GM12878 (cell line): Measurements from ENCODE around the gene MVB12B. TPM values are rescaled to one million over a fixed set of nuclear protein-coding genes. Genes with fewer than 3 reads are reported as not detected.

Experiments
- ATAC-seq: fragments of 200-7000 bp; cut with Tn5 transposase; 3 replicates; pipeline ENCODE4 v1.9.1; 2020; ENCODE audit warnings: mild to moderate bottlenecking, moderate library complexity
- BruUV-seq: library from RNA; stranded (reverse); fragments of 400-500 nt; replicated peaks from 2 replicates; lab custom pipeline; 2021; lab: Mats Ljungman, UMichigan
- CTCF ChIA-PET: fragments of 300-600 bp; sonication (Branson Sonifier 250); formaldehyde crosslinking; extraction: SDS; loops from one replicate; lab custom pipeline; 2021; ENCODE audit warnings: inconsistent platforms; lab: Yijun Ruan, JAX
- POLR2A ChIA-PET: fragments of 350-600 bp; formaldehyde crosslinking; extraction: SDS; loops from one replicate; lab custom pipeline; 2021; ENCODE audit warnings: inconsistent platforms; lab: Charles Lee
- RAD21 ChIA-PET: fragments of 300-600 bp; sonication (Branson Sonifier 250); formaldehyde crosslinking; loops from one replicate; lab custom pipeline; 2023; ENCODE audit warnings: antibody characterized with exemption; ENCODE audit not compliant: unreplicated experiment; lab: Charles Lee
- SMC1A ChIA-PET: fragments of 300-600 bp; sonication (Branson Sonifier 250); formaldehyde crosslinking; loops from one replicate; lab custom pipeline; 2023; ENCODE audit not compliant: unreplicated experiment, uncharacterized antibody; lab: Charles Lee
- DNase-seq: peaks from one replicate; pipeline ENCODE4 v3.0.0-alpha.2; 2011; ENCODE audit warnings: low read depth, low spot score
- FAIRE-seq: peaks from 3 replicates; lab custom pipeline; 2011; peaks lifted over from hg19 to GRCh38; lab: Jason Lieb, UNC
- H2AFZ ChIP-seq: 2 replicates; pipeline ENCODE4 v1.6.0; 2011; ENCODE audit warnings: low read depth, low read length, control low read depth; ENCODE audit not compliant: control insufficient read depth
- H3K27ac ChIP-seq: 2 replicates; pipeline ENCODE4 v1.5.1; 2011; ENCODE audit warnings: control low read depth; ENCODE audit not compliant: control insufficient read depth, insufficient read depth
- H3K27me3 ChIP-seq, 2 experiments: replicated peaks in 1 of 2; 2 replicates each; pipeline versions ENCODE4 v1.6.0 to v1.6.1; 2011; ENCODE audit warnings: low read length in 1 of 2; ENCODE audit not compliant: control insufficient read depth in 2 of 2, insufficient read depth in 2 of 2
- H3K36me3 ChIP-seq, 2 experiments: 2 replicates each; pipeline ENCODE4 v1.5.1; 2011; ENCODE audit warnings: low read length in 1 of 2; ENCODE audit not compliant: control insufficient read depth in 2 of 2, insufficient read depth in 2 of 2
- H3K4me1 ChIP-seq: 2 replicates; pipeline ENCODE4 v1.6.1; 2011; ENCODE audit warnings: mild to moderate bottlenecking, low read length, moderate library complexity, mixed read lengths; ENCODE audit not compliant: control insufficient read depth, insufficient read depth
- H3K4me2 ChIP-seq: 2 replicates; pipeline ENCODE4 v1.6.0; 2011; ENCODE audit warnings: control low read depth; ENCODE audit not compliant: control insufficient read depth, insufficient read depth
- H3K4me3 ChIP-seq: fragments of 200-600 bp; sonication (generic); 2 replicates; pipeline ENCODE4 v1.5.1; 2016
- H3K79me2 ChIP-seq: 2 replicates; pipeline ENCODE4 v1.6.0; 2011; ENCODE audit warnings: low read length; ENCODE audit not compliant: control insufficient read depth, insufficient read depth
- H3K9ac ChIP-seq: 2 replicates; pipeline ENCODE4 v1.8.0; 2011; ENCODE audit warnings: low read length, control low read depth, mixed read lengths; ENCODE audit not compliant: control insufficient read depth, insufficient read depth
- H3K9me3 ChIP-seq: replicated peaks from 3 replicates; pipeline ENCODE4 v1.5.1; 2011; ENCODE audit warnings: mild to moderate bottlenecking, low read length; ENCODE audit not compliant: control insufficient read depth, insufficient read depth
- H4K20me1 ChIP-seq: 2 replicates; pipeline ENCODE4 v1.6.0; 2011; ENCODE audit not compliant: control insufficient read depth, insufficient read depth
- BMI1 ChIP-seq: fragments of 450-650 bp; IDR thresholded peaks from 2 replicates; pipeline ENCODE4 v1.6.1; 2016; ENCODE audit warnings: mild to moderate bottlenecking, moderate library complexity, borderline replicate concordance
- FOS ChIP-seq: IDR thresholded peaks from 3 replicates; pipeline ENCODE4 v1.6.1; 2011; ENCODE audit warnings: borderline replicate concordance; ENCODE audit not compliant: insufficient read length; ENCODE audit errors: extremely low read depth
- NBN ChIP-seq: fragments of 450-650 bp; IDR thresholded peaks from 2 replicates; pipeline ENCODE4 v1.6.1; 2016
- NFIC ChIP-seq: IDR thresholded peaks from 2 replicates; pipeline ENCODE4 v1.6.1; 2012; ENCODE audit warnings: low read depth, mild to moderate bottlenecking, inconsistent platforms, low read length, moderate library complexity
- SMC3 ChIP-seq: IDR thresholded peaks from 2 replicates; pipeline ENCODE4 v1.6.1; 2011; ENCODE audit warnings: low read length, improper control_type of control experiment, borderline replicate concordance
- TCF7 ChIP-seq: IDR thresholded peaks from 2 replicates; pipeline ENCODE4 v1.6.1; 2014; ENCODE audit warnings: antibody characterized with exemption, borderline replicate concordance
- WGBS: methylation state at CpG from one replicate; pipeline ENCODE4 v1.1.6; 2016; ENCODE audit warnings: low lambda C conversion rate; ENCODE audit not compliant: insufficient replicate concordance, insufficient coverage; ENCODE audit errors: missing lambda C conversion rate; 5-methylcytosine and 5-hydroxymethylcytosine counted together
- in situ Hi-C: fragments of 300-500 bp; cut with MboI; formaldehyde crosslinking; loops from 9 replicates; pipeline ENCODE4 v1.14.3; 2018; ENCODE audit warnings: mixed read lengths
- intact Hi-C: fragments of 100-400 bp; cut with micrococcal nuclease; formaldehyde crosslinking; loops from one replicate; pipeline ENCODE4 v1.14.2; 2022; ENCODE audit not compliant: unreplicated experiment
- polyA plus RNA-seq, 11 experiments: library from polyadenylated mRNA; depleted of rRNA in 4 of 11; unstranded in 6 of 11; stranded (reverse) in 5 of 11; fragments of >200 nt; fragmentation: Nextera tagmentation in 4 of 11; fragmentation: Illumina TruSeq in 1 of 11; extraction: Ambion mirVana in 4 of 11; extraction: Trizol in 1 of 11; gene quantifications; 1 replicate in 1 of 11; 2 replicates in 10 of 11; pipeline versions ENCODE4 v1.2.1 to v1.2.3, GENCODE V29; 2011 to 2016; ENCODE audit warnings: inconsistent platforms in 2 of 11, missing spikeins in 2 of 11, low read depth in 1 of 11
- total RNA-seq, 4 experiments: library from RNA; depleted of rRNA in 3 of 4; stranded (reverse); fragments of >200 nt in 3 of 4; fragmentation: Illumina TruSeq in 1 of 4; extraction: Trizol in 1 of 4; gene quantifications; 2 replicates each; pipeline versions ENCODE4 v1.2.1 to v1.2.3, GENCODE V29; 2013 to 2021
- TF ChIP-seq, protein P1 (sequence below): fragments of 450-650 bp; IDR thresholded peaks from 2 replicates; pipeline ENCODE4 v1.6.1; 2016; ENCODE audit warnings: mild to moderate bottlenecking, moderate library complexity, borderline replicate concordance

MVB12B gene
- total and polyA plus RNA-seq, 10 of the 15 experiments (the other 5 are each of a cell fraction or from before 2014, with no cell fraction given) = 0.08 TPM; not detected in 9

DNA sequence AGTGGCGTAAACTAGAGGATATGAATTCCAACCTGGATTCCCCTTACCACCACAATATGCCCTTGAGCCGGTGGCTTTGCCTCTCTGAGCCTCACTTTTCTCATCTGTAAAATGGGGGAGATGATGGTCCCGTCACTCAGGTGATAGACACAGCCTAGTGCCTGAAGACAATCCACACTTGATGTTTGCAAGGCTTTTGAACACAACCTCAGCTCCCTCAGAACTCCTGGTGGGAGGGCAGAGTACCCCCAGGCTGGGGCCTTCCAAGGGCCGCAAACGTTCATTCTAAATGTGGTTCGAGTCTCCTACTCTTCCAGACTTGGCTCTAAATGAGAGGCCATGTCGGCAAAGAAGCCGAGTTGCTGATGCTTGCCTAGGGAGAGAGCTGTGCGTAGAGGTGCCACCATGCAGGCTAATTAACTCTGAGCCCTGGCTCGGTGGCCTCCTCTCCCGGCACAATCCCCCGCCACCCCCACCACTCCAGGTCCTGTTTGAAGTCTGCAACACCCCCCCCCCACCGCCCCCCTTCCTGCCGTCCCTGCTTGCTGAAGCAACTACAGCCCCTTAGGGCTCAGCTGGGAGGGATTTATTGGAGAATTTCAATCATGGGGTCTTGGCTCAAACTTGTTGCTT lies 189.4 kb downstream of the MVB12B start:
- ATAC-seq (no peak), FAIRE-seq (no peak), DNase-seq (no peak)
- peaks cover 8 to 11% of the 10 kb centered on the region in 2 experiments for H3K27me3 ChIP-seq
- ChIA-PET POLR2A (no interaction called here), SMC1A (no interaction called here), CTCF (interaction anchor here (1.3 kb wide), 1 partner anchor 40 kb away, joined by 3 read pairs; no protein-coding TSS in a partner anchor), RAD21 (no interaction called here)
- intact Hi-C loops = no loop called here
- H3K4me3 ChIP-seq = no peak overlapping the region
- BruUV-seq = no TSS peak
- 48% methylated on average over 12 of the region's 14 CpGs for WGBS
- H4K20me1 ChIP-seq = no peaks in the 10 kb centered on the region
- peaks cover 7% of the 10 kb centered on the region for H3K4me1 ChIP-seq
- in situ Hi-C loops = no loop called here
- no peaks in the 10 kb centered on the region for H3K36me3 ChIP-seq
- no peak overlapping the region for H3K27ac ChIP-seq
- no peak overlapping the region for H3K4me2 ChIP-seq
- H3K9me3 ChIP-seq = no peaks in the 10 kb centered on the region
- no peaks in the 10 kb centered on the region for H3K79me2 ChIP-seq
- H3K9ac ChIP-seq = no peak overlapping the region
- TF ChIP-seq FOS (no peak), TCF7 (no peak), BMI1 (no peak), NFIC (no peak), NBN (no peak), SMC3 (no peak)
- TF ChIP-seq, protein P1, sequence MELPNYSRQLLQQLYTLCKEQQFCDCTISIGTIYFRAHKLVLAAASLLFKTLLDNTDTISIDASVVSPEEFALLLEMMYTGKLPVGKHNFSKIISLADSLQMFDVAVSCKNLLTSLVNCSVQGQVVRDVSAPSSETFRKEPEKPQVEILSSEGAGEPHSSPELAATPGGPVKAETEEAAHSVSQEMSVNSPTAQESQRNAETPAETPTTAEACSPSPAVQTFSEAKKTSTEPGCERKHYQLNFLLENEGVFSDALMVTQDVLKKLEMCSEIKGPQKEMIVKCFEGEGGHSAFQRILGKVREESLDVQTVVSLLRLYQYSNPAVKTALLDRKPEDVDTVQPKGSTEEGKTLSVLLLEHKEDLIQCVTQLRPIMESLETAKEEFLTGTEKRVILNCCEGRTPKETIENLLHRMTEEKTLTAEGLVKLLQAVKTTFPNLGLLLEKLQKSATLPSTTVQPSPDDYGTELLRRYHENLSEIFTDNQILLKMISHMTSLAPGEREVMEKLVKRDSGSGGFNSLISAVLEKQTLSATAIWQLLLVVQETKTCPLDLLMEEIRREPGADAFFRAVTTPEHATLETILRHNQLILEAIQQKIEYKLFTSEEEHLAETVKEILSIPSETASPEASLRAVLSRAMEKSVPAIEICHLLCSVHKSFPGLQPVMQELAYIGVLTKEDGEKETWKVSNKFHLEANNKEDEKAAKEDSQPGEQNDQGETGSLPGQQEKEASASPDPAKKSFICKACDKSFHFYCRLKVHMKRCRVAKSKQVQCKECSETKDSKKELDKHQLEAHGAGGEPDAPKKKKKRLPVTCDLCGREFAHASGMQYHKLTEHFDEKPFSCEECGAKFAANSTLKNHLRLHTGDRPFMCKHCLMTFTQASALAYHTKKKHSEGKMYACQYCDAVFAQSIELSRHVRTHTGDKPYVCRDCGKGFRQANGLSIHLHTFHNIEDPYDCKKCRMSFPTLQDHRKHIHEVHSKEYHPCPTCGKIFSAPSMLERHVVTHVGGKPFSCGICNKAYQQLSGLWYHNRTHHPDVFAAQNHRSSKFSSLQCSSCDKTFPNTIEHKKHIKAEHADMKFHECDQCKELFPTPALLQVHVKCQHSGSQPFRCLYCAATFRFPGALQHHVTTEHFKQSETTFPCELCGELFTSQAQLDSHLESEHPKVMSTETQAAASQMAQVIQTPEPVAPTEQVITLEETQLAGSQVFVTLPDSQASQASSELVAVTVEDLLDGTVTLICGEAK = no peak
- H2AFZ ChIP-seq = no peak overlapping the region
